GDM1 (cell line): ENCODE data around the gene A4GNT.
A peak's percentile ranks its signal among the peaks of the same experiment; 100 is the strongest.
"Not testable (repeated sequence)": the region's sequence is repeated elsewhere in the genome, so short reads cannot be mapped to it uniquely, and the experiment has no call there.

ENCODE experiments used
- DNase-seq: peaks from one replicate; lab custom pipeline; 2025; lab: John Stamatoyannopoulos, UW

The A4GNT gene

DNA sequence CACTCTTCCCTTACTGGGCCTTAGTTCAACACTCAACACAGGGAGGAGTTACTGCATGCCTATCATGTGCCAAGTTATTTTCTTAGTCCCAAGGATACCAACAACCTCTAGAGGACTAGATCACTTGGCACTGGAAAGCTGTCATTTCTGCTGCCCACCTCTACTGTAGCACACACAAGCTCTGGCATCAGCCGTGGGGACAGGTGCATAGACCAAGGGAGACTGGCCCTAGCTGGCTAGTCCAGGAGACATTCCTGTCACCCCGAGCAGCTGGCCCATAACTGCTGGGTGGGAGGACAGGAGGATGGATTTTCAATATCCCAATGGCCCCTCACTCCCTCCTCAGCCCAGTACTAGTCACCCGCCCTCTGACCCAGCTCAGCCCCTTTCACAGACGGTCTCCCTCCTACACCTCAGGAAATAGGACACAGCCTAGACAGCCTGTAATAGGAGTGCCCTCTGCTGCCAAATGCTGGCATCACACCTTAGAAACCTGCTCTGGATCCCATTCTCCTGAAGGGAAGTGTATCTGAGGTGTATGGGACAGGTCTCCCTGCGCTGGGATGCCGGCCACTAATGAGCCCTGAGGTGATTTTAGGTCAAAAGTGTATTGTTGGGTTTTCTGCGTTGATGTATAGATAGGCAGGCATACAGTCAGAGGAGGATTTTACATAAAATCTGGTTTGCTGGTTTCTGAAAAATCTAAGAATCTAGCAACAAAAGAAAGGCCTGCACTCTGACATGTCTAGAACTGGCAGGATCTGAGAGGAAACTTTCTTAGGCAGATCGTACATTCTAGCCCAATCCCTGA, 13.4 kb downstream of the A4GNT start:
- peak; percentile 41 for DNase-seq

DNA sequence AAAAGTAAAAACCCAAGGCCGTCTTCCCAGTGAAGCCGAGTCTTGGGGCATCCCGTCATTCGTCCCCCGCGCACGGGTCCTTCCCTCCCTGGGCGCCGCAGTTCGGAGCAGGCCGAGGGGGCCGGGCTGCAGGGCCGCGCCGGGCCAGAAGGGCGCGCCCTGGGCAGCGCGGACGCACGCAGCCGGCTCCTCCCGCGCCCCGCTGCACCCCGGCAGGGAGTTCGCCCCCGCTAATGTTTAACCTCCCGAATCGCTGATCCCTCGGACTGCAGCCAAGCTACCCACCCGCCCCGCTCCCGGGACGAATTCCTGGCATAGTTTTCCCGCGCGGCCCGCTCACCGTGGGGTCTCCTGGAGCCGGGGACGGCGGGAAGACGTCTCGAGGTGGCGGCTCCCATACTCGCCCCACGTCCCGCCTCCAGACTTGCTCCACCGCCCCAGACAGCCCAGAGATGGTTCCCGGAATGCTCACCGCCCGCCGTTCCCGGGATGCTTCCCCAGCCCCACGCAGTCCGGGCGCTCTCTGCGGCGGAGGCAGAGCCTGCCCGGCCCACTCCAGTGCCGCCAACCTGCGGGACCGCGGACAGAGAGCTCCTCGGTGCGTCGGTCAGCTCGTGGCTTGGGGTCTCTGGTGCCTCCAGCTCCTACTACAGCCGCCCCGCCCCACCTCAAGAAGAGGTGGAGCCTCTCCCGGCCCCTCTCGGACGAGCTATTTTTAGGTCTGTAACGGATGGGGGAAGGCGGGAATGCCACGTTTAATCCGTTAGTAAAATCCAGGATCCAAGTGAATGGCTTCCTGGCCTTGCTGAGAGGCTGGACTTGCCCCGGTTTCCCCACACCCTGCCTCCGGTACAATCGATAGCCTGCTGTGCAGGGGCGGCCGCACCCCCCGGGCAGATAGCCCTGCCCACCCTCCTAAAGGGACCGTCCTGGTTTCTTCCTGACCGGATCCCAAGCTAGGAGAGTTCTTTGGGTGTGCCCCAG, 16.9 kb downstream of the A4GNT start, which contains the start of gene DZIP1L:
TSS of gene DZIP1L (minus strand) at position 621 of the 984 bp plus-strand sequence. CDS start 11,637 bp downstream, outside the sequence.
- DNase-seq, result peak; percentile 40

- no peak for DNase-seq
Measured at GRCh38 chr3:138114431-138114918, 17.7 kb downstream of the A4GNT start.

- DNase-seq, result no peak
Measured at GRCh38 chr3:138113326-138113725, 18.9 kb downstream of the A4GNT start.

DNA sequence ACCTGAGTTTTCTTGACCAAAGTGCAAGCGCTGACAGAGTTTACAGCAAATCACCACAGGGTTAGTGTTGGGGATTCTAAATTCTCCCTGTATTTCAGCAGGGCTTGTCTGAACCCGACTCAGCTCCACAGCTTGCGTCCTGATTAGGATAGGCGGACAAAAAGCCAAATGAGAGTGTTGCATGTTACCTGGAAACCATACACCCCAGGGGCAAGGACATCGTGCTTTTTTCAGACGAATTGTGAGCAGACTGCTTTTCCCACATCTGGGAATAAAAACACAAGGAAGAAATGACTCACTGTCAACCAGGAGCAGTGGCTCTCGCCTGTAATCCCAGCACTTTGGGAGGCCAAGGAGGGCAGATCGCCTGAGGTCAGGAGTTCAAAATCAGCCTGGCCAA, 19.8 kb downstream of the A4GNT start:
- DNase-seq, result no peak

DNA sequence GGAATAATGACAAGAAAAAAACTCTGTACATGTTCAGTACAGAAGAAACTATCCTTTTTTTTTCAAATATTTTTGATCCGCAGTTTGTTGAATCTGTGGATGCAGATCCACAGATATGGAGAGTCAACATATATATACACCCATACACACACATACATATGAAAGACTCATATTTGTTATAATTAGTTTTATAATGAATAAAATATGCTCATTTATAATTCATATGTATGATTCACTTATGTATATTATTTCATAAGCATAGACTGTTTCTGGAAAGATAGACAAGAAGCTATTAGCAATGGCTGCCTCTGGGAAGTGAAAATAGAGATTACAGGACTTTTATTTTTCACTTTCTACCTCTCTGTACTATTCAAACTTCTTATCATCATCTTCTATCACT, 26.6 kb downstream of the A4GNT start:
- no peak for DNase-seq

DNA sequence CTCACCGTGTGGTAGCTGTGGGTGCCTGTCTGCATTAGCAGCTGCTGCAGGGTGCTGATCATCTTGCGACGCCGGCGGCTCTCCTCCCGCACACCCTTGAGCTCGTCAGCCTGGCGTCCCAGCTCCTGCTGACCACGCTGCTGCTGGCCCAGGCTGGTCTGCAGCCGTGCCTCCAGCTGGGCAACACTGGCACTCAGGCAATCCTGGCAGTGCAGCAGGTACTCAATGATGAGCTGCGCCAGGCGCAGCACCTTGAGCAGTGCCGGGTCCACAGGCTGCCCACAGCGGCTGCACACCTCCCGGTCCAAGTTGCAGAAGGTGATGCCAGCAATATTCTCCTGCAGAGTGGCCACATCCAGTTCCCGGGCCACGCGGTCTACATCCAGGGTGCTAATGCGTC, 28.7 kb downstream of the A4GNT start:
- no peak for DNase-seq

GRCh38 chr3:138101351-138101940, 30.7 kb downstream of the A4GNT start:
- DNase-seq, result not testable (repeated sequence)

GRCh38 chr3:138099417-138099816, 32.8 kb downstream of the A4GNT start:
- no peak for DNase-seq

DNA sequence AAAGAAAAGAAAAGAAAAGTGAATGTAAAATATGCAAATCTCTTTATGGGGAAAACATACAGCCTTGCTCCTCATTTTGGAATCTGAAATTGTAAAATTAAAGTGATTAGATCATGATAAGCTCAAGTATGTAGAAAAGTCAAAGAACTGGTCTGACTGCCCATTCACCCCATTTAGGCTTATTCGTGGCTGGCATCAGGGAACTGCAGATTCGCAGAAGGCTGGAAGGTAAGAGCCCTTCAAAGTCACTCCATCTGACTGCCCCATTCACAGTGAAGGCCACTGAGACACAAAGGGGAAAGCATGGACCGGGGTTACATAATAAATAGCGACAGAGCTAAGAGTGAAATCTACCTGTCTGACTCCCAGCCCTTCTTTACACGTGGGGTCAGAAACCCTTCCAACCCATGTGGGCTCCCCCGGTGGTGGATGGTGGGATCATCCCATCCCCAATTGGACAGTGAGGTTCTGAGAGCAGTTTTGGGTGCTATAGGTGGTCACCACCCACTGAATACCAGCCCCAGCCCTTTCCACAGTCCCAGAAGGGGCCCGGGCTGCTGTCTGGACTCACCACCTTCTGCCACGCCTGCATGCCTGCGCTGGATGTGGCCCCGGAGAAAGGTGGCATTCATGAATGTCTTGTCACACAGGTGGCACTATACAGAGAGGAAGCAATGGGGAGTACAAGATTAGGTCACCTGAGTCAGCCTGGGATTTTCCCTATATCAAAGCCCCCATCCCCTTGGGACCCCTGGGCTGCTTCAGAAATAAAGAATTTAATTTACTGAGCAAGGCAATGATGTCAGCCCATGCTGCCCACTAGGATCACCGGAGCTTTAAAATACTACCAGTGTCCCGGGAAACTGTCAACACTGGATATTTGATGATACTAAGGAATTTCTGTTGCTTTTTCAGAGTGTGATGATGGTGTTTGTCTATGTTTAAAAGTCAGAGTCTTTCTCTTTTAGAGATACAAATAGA, 34.7 kb downstream of the A4GNT start:
- no peak for DNase-seq

DNA sequence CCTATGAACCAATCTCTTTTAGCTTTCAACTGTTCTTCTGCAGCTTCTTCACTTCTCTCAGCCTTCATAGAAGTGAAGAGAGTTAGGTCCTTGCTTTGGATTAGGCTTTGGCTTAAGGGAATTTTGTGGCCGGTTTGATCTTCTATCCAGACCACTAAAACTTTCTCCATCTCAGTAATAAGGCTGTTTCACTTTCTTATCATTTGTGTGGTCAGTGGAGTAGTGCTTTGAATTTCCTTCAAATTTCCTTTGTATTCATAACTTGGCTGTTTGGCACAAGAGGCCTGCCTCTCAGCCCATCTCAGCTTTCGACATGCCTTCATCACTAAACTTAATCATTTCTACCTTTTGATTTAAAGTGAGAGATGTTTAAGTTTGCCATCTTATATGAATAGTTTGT, 38.5 kb downstream of the A4GNT start:
- DNase-seq, result no peak

DNA sequence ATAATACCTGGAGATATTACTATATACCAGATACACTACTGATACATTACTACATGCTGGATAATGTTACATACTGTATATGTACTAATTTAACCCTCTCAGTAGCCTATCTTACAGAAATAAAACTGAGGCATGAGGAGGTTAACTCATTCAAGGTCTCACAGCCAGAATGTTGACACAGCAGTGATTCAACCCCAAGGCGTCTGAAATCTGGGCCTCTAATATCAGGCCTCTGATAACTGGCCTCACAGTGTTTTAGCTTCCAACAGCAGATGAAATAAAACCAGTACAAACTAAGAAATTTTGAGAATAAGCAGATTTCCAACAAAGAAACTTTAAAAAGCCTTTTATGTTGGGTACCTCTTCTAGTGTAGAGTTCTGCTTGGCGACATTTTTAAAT, 40.2 kb downstream of the A4GNT start:
- DNase-seq, result no peak

- no peak for DNase-seq
Measured at GRCh38 chr3:138089091-138089490, 43.1 kb downstream of the A4GNT start.

- DNase-seq, result not testable (repeated sequence)
Measured at GRCh38 chr3:138085745-138086144, 46.4 kb downstream of the A4GNT start.

- no peak for DNase-seq
Measured at GRCh38 chr3:138084196-138084595, 48.0 kb downstream of the A4GNT start.

- no peak for DNase-seq
Measured at GRCh38 chr3:138082992-138083386, 49.2 kb downstream of the A4GNT start.

DNA sequence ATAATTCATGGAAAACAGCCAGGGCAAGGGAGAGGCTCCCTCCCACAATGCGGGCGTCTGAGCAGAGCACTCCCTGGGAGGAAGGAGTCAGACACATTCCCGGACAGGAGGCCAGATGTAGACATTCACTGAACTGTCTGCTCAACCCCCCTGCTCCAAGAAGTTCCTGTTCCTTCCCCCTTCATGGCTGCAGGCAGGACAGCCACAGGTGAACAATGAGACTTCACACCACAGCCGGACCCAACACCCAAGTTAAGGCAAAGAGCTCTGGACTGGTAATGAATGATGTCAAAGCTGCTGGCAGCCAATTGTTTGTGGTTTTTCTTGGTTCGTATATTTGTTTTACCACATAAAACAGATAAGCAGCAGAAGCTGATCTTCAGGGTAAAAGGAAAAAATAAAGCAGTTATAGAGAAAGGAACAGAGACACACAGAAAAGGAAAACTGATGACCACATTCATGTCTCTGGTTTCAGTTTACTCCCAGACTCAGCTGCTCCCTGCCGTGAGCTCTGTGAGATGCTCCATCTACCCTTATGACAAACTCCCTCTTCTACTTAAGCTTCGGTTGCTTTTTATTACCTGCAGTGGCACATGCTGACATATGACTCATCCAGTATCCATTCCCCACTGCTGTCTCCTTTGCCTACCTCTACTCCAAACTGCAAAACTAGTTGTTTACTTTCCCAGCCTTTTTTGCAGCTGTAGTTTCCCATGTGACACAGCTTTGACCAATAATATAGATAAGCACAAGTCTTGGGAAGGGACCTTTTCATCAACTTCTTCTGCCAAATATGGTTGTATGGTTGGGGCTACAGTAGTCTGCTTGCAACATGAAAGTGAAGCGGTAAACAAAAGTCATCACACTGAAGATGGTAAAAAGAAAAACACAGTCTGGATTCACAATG, 49.9 kb downstream of the A4GNT start:
- DNase-seq, result no peak

DNA sequence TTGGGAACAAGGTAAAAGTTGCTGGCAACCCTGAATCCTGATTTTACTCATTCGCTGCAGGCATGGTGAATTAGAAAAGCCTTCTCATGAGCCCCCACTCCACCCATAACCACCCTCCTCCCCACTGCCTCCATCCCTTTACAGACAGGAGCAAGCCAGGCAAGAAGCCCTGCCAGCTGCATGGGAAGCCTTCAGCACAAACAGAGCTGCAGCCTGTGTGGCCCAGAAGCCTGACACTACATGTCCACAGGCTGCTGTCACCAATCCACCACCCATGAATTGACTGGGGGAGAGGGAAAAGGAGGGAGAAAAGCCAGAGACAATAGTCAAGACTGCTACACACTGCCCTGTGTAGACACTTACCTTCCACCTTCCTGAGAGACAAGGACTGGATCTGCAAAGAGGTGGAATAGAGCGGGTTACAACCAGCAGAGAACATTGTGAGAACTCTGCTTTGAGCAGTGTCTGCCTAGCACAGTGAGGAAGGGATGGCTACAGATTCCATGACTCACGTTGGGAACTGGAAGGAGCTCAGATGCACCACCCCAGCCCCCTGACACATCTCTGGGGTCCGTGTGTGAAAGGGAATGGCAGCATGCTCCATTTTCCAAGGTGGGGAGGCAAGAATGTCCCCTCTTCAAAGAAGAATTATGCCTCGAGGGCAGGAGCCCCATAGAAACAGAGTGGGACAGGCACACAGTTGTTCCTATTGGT, 50.7 kb downstream of the A4GNT start:
- no peak for DNase-seq

- no peak for DNase-seq
Measured at GRCh38 chr3:138079901-138080300, 52.3 kb downstream of the A4GNT start.
